Ramos (cell line): ENCODE results near the gene NECTIN1.

Experiments
- in situ Hi-C: fragments of 300-500 bp; cut with MboI; formaldehyde crosslinking; loops from one replicate; pipeline ENCODE4 v1.14.3; 2022; ENCODE audit warnings: low sequenced_read_pairs; ENCODE audit not compliant: unreplicated experiment

NECTIN1 gene, protein sequence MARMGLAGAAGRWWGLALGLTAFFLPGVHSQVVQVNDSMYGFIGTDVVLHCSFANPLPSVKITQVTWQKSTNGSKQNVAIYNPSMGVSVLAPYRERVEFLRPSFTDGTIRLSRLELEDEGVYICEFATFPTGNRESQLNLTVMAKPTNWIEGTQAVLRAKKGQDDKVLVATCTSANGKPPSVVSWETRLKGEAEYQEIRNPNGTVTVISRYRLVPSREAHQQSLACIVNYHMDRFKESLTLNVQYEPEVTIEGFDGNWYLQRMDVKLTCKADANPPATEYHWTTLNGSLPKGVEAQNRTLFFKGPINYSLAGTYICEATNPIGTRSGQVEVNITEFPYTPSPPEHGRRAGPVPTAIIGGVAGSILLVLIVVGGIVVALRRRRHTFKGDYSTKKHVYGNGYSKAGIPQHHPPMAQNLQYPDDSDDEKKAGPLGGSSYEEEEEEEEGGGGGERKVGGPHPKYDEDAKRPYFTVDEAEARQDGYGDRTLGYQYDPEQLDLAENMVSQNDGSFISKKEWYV

DNA sequence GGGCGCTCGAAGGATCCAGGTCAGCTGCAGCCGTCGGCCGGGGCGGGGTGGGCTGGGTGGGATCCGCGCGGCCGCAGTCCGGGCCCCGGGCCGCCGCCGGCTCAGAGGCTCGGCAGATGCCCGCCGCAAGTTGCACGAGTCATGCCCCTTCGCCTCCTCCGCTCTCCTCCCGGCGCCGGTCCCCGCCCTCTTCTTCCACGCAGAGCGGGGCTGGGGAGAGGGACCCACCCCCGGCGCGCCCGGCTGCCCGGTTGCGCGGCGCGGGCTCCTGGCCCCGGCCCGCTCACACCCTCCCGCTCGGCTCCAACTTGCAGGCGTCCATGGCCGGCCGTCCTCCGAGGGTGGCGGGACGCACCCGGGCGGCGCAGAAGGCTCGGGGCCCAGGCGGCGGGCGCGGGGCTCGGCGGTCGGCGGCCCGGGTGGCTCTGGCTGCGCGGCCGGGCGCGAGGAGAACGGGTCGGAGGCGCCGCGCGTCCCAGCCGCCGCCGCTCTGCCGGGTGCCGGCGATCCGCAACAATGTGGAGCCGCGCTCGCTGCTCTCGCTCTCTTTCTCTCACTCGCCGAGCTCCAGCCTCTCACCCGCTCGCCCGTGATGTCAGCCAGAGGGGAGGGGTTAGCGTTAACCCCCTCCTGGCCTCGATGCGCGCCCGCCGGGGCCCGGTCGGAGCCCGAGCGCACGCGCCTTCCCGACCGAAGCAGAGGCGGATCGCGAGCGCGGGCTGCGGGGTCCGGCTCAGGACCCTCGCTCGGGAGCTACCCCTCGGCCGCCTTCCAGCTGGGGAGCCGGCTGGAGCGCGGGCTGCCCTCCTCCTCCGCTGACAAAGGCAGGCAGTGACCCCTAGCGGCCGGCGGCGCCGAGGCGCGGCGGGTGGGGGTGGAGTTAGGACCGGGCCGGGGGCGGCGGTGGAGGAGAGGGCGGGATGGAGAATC is at the start of gene NECTIN1:
TSS of gene NECTIN1 (minus strand) at position 550 of the 930 bp plus-strand sequence. CDS start 647 bp downstream, outside the sequence.
- in situ Hi-C loops: no loop called here

DNA sequence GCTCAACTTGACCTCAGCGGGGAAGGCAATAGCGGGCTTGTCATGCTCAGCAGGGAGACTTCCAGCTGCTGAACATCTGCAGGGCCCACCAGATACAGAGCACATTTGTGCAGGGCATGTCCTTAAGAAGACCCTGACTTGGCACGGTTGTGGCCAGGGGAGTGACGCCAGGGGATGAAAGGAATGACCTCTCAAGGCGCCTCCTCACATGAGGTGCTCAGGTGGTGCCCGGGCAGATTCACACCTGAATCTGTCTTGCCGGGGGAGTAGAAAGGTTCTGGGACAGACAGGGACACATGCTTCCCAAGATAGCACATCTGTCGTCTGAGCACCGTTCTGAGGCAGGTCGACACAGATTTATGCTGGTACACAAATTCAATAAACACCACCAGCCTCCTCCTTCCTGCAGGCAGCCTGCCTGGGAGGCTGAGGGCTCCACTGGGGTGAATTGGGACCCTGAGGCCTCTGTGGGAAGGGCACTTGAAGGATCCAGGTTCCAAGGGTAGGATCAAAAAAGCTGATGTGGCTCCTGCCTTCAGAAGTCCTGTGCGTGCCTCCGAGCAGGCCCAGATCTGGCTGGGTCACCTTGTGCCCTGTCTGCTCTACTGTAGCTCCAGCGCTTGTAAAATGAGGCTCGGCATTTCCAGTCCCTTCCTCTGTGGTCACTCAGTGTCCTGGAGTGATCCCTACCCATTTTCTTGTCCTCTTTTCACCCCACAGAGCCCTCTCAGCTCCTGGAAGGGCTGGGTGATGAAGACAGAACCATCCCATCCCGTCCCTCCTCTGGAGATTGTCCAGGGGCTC is 49.6 kb upstream of the NECTIN1 start:
- in situ Hi-C loops: no loop called here

DNA sequence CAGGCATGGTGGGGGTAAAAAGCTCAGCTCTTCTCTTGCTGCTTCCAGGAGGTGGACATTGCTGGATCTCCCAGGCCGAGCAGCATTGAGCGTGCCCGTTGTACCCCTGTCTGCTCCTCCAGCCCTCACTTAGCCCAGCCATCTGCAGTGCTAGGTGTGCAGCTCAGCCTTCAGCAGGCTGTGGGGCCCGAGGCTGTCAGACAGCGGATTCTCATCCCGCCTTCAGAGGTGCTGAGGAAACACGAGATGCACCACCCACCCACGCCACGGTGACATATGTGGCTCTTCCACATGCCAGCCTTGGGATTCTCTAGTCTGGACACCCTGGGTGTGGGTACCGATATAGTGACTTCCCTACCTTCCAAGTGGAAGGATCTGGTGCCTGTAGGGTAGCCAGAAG is 48.9 kb upstream of the NECTIN1 start:
- in situ Hi-C loops: no loop called here

DNA sequence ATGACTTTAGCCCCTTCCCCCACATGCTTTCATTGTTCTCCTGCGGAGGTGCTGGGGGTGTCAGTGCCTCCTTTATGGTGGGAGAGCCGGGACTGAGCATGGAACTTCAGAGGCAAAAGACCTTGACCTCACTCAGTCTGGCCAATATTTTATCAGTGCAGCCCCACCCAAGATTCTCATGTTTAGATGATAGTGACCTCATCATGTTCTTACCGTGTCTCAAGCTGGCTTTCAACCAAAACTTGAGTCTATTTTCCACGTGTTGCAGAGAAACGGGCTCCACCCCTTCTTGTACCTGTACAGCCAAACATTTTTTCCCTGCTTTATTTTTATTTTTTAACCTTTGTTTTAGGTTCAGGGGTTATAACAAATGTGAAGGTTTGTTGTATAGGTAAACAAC is 47.7 kb upstream of the NECTIN1 start:
- in situ Hi-C loops: no loop called here

DNA sequence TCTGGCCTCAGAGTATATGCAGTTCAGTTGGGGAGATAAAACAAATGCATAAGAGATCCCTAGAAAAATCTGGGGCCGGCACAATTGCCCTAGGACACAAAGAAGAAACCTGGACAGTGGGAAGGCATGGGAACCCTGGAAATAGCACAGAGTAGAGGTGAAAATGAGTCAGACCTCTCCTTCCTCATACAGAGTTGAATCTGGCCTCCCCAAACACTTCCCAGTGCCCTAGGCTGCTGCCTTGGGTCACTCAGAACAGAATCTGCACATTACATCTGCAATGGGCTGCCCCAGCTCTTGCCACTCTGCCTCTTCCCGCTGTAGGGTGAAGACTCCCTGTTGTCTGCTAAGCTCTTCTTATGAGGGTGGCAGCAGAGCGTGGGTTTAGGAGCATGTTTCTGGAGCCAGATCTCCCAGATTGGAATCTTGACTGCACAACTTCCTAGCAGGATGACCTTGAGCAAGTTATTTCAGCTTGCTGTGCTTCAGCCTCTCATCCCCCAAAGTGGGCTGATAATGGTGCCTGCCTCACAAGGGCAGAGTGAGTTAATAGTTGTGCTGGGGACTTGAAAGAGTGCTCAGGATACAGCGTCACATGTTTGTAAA is 47.1 kb upstream of the NECTIN1 start:
- in situ Hi-C loops: no loop called here

DNA sequence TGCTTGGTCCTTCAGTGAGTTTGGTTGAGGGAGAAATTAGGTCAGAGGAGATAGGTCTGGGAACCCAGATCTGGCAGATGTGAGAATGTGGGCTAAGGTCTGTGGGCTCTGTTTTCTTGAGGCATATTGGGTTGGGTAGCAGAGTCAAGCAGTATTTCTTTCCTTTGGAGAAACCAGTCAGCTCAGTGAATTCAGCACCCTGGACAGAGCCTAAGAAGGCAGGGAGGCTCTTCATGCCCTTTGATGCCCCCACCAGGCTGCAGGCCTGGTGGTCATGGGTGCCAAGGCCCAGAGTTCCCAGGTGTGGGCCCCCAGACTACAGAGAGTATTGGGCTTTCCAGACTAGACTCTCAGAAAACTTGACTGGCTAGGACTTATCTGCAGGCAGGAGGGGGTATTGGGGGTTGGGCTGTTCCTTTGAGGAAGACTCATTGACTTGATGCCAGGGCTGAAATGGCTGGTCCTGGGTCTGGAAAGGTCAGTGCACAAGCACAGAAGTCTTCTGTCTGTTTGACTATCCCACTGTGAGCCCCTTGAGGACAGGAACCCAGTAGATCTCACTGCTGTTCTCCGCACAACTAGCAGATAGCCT is 45.3 kb upstream of the NECTIN1 start:
- in situ Hi-C loops: no loop called here

DNA sequence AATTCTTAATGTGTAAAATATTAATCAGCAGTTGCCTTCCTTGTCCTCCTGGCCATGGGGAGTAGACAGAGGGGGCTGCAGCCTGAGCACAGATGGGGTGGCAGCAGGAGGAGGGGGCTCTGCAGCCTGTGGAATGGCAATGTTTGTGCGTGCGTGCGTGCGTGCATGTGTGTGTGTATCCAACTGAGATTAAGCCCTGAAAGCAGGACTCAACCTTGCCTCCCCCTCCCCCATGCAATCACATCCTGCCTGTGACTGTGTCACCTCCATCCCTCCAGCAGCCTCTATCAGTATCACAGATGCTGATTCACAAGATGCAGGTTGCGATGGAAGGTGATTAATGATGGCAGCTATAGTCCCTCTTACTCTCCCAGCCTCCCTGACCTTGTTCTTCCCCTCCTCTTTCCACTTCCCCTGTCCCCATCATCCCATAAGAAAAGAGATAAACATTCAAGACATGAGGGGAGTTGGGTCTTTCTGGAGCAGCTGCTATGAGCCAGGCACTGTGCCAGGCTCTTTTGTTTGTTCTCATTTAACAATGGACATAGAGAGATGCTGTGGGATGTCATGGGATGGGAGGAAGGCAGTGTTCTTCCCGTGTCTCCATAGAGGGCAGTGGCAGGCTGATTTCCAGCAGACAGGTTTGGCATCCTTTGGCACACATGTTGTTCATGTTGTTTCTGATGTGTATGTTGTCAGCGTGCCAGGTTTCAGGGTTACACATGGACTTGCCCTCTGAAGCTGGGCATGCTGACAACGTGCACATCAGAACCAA is 43.8 kb upstream of the NECTIN1 start:
- in situ Hi-C loops: no loop called here

DNA sequence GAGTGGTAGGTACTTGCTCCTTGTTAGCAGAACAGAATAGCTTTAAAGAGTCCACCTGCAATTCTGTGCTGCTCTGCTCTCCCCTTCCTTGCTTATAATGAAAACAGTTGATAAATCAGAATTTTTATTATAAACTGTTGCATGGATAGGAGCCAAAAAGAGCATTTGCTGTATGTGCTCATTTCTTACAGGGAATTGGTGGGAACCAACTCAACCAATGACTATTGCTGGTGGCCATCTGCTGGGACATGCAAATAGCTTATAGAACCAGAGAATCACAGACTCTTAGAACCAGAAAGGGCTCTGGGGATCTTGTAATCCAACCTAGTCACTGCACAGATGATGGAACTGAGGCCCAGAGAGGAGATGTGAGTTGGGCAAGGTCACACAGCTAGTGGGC is 43.1 kb upstream of the NECTIN1 start:
- in situ Hi-C loops: no loop called here

DNA sequence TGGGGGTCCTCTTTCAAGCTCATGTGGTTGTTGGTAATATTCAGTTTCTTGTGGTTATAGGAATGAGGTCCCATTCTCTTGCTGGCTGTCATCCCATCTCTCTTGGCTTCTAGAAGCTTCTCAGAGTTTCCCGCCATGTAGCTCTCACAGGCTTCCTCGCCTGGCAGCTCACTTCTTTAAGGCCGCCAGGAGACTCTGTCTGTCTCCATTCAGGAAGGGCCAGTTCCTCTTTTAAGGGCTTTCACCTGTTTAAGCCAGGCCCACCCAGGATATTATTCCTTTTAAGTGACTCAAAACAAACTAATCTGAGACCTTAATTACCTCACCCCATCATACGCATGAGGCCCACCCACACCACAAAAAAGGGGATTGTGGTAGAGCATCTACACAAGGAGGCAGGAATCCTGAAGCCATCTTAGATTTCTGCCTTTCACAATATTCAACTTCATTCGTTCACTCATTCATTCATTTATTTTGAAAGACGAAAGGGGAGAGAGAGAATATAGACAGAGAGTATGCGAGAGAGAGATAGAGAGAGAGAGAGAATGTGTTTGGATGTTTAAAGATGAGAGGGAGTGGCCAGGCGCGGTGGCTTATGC is 42.3 kb upstream of the NECTIN1 start:
- in situ Hi-C loops: no loop called here

DNA sequence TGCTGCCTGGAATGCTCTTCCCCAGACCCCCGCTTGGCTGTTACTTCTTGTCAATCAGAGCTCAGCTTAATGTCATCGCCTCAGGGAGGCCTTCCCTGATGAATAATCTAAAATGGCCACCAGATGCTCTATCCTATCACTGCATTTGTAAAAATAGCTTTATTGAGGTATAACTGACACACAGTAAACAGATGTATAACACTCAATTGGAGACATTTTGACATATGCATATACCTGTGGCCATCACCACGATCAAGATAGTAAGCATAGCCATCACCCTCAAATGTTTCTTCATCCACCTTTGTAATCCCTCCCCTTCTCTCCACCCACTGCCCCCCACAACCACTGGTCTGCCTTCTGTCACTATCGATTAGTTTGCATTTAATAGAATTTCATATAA is 36.6 kb upstream of the NECTIN1 start:
- in situ Hi-C loops: no loop called here

DNA sequence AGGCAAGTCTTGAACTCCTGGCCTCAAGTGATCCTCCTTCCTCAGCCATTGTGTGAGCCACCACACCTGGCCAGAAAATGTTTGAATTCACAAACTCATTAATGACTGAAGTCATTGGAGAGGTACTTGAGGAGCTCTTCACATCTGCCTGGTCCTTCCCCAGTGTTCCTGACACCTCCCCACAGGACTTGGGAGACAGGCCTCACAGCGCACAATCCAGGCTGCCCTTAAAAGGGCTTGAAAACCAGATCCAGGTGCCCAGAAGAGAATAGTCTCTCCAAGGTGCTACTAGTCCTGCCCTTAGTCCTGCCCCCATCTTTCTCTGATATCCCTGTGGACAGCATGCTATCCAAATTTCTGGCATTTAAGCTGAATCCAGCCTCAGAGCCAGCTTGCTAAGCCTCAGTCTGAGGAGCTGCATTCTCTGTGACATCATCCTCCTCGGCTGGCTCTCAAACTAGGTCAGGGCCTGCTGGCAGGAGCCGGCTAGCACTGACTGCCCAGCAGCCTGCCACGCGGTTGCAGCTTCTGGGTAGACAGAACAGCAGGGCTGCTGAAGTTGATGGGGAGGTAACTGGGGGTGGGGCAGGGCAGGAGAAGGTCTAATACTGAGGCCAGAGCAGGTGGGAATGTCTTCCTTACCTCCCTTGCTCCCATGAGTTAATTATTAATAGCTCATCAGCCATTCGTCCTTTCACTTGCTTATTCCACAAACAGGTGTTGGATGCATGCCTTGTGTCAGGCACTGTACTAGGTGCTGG is 35.3 kb upstream of the NECTIN1 start:
- in situ Hi-C loops: no loop called here

DNA sequence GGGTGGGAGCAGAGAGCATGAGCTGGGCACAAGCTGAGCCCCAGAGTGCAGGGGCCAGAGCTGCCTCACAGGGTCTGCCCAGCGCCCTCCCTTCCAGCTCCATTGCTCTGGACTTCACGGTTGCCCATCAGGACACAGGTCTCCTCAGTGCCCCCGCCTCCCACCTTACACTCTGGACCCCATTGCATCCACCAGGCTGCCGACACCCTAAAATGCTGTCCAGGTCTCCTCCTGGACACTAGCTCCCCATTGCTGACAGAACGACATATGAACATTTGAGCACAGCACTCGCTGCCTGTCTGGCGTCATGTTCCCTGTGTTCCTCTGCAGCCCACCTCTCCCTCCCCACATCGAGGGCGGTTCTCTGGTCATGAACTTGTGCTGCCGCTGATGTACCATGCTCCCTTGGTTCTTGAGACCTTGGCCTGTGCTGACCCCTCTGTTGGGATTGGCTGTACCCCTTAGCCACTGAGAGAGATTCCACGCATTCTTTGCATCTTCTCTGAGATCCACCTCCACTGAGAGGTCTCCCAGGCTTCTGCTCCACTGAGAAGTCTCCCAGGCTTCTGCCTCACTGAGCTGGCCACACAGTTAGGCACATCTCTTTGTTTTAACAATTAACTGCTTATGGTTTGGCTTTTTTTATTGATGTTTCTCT is 34.2 kb upstream of the NECTIN1 start:
- in situ Hi-C loops: no loop called here

DNA sequence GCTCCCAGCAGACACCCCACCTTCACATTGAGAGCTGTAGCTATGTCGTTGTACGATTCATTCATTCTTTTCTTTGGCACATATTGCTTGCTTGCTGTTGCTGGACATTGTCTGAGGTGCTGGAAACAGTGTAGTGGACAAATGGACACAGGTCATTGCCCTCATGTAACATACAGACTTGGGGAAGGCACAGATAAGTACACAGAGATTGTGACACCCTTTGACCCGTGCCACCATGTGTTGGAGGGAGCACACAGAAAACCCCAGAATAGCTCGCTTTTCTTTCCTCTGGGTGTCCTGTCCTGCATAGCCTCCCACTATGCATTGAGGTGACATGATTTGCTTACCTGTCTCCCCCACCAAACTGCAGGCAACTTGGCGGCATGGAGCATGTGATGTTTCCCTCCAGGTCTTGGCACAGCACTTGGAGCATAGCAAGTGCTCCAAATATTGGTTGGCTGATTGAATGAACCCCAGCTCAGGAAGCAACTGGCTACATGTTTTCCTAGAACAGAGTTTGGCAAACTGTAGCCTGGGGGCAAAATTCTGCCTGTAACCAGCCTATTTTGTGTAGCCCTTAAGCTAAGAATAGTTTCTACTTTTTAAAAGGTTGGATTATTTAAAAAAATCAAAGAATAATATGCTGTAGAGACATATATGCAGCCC is 30.9 kb upstream of the NECTIN1 start:
- in situ Hi-C loops: no loop called here

DNA sequence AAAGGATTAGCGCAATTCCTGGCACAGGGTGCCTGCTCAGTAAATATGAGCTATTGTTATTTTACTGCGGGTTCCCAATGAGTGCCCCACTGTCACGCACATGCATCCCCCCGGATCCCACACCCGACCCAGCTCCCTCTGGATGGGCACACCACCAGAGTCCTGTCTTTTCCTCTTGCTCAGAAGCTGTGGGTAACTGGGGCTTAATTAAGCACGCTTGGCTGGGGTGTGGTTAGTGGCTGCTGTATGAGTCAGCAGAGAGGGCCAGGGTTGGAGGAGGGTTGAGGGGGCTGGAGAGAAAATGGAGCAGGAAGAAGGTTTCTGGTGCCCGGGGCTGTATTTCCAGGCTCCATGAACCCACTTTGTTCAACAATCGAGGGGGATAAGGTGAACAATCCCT is 30.3 kb upstream of the NECTIN1 start:
- in situ Hi-C loops: no loop called here

DNA sequence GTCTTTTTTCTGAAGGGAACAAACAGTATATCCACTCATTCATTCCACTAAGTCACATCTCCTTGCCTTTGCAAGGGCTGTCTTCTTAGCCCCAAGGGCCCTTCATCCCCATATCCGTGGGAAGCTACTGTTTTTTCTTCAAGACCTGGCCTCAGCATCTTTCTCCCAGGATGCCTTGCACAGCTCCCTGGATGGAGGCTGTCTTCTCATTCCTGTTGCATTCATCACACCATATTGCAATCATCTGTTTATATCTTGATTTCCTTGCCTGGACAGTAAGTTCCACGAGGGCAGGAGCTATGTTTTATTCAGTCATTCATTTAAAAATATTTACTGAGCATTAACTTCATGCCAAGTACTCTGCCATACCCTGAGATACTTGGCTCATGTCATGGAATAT is 29.3 kb upstream of the NECTIN1 start:
- in situ Hi-C loops: no loop called here

DNA sequence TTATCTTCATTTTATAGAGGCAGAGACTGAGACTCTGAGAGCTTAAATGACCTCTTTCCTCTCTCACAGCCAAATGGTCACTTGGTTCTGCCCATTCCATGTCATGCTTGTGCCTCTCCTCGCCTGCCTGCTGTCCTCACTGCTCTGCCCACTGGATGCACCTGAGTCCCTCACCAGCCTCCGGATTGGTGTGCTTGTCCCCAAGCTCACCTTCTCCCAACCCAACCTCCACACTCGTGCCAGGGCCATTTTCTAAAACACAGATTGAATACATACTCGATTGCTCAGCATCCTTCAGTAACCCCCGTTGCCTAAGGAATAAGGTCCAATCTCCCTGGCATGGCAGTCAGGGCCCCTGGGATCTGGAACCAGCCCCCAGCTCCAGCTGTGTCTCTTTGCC is 28.4 kb upstream of the NECTIN1 start:
- in situ Hi-C loops: no loop called here
